GM18873 (cell line): ENCODE data around the gene APLP1.
"Not testable (repeated sequence)": the region's sequence is repeated elsewhere in the genome, so short reads cannot be mapped to it uniquely, and the experiment has no call there.

Experiments
- ATAC-seq: cut with Tn5 transposase; IDR thresholded peaks from one replicate; pipeline ENCODE4 v1.9.1; 2021; ENCODE audit warnings: mild to moderate bottlenecking, moderate library complexity, moderate number of reproducible peaks; ENCODE audit not compliant: unreplicated experiment, low FRiP score

APLP1 gene

GRCh38 chr19:35851213-35852028 lies 17.0 kb upstream of the APLP1 start:
- no peak for ATAC-seq

DNA sequence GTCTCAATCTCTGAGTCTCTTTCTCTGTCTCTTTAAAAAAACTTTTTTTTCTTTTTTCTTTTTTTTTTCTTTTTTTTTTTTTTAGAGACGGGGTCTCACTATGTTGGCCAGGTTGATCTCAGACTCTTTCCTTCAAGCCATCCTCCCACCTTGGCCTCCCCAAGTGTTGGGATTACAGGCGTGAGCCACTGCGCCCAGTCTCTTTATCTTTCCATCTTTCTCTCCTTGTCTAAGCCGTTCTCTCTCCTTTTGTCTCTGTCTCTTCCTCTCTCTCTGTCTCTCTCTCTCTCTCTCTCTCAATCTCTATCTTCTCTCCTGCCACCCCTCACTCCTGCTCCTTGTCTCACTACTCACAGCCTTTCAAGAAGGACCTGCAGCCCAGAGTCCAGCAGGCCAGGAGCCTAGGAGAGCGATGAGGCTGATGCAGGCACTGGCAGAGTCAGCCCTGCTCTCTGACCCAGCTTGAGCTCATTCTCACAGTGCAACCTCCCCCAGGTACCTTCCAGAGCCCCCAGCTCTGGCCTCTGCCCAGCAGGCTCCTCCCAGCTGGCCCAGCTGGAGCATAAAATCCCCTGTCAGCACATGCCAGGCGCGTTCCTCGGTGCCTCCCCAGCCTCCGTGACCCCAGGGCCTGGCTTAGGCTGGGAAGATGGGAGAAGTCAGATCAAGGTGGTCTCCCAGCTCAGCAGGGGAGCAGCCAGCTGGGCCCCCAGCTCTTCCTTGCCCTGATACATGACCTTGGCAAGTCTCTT lies 16.2 kb upstream of the APLP1 start, which contains the start of gene NPHS1:
Gene NPHS1 (minus strand): TSS at position 476 of the 752 bp plus-strand sequence. CDS start 667 bp downstream, outside the sequence.
- ATAC-seq = no peak

DNA sequence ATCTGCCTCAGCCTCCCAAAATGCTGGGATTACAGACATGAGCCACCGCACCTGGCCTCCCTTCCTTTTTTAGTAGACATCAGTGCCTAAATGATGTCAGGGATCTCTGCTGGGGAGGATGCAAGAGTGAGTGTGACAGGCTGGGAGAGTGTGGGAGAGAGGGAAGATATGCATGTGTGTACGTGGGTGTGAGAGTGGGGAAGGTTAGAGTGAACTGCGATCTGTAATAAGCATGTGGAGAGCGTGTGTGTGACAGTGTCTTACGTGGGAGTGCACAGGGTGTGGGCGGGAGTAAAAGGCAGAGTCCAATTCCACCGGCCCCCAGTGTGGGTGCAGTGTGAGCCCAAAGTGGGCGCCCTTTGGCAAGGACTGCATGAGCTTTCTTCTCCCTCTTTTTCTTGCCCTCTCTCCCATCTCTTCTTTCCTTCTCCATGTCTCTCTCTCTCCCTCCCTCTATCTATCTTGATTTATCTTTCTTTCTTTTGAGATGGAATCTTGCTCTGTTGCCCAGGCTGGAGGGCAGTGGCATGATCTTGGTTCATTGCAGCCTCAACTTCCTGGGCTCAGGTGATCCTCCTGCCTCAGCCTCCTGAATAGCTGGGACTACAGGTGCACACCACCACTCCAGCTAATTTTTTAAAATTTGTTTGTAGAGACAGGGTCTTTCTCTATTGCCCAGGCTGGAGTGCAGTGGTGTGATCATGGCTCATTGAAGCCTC lies 15.2 kb upstream of the APLP1 start:
- ATAC-seq = no peak

GRCh38 chr19:35856546-35857149 lies 11.7 kb upstream of the APLP1 start, which contains the start of gene KIRREL2:
Gene KIRREL2, plus strand, starts transcription at chr19:35856911. Its CDS starts 209 bp downstream, at chr19:35857120.
- no peak for ATAC-seq

GRCh38 chr19:35858311-35858710 lies 10.1 kb upstream of the APLP1 start:
- no peak for ATAC-seq

GRCh38 chr19:35859414-35859813 lies 9.0 kb upstream of the APLP1 start:
- ATAC-seq = no peak

- ATAC-seq = no peak
Measured at GRCh38 chr19:35860436-35860817, 7.9 kb upstream of the APLP1 start.

GRCh38 chr19:35860818-35861639 lies 7.3 kb upstream of the APLP1 start:
- no peak for ATAC-seq

DNA sequence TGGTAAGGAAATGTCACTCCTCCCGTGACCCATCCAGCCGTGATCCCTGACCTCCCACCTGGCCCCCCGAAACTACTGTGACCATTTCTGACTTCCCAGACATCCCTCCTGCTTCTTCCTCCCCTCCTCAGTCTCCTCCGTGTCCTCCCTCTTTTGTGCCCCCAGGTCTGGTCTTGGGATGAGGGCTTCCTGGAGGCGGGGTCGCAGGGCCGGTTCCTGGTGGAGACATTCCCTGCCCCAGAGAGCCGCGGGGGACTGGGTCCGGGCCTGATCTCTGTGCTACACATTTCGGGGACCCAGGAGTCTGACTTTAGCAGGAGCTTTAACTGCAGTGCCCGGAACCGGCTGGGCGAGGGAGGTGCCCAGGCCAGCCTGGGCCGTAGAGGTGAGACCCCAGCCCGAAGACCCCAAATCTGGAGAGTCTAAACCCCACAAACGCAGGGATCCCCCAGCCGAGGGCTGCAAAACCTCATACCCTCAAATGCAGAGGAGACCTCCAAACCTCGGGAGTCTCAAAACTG lies 6.7 kb upstream of the APLP1 start:
- ATAC-seq = no peak

GRCh38 chr19:35862528-35862927 lies 5.8 kb upstream of the APLP1 start:
- ATAC-seq = no peak

GRCh38 chr19:35863018-35863417 lies 5.4 kb upstream of the APLP1 start:
- no peak for ATAC-seq

DNA sequence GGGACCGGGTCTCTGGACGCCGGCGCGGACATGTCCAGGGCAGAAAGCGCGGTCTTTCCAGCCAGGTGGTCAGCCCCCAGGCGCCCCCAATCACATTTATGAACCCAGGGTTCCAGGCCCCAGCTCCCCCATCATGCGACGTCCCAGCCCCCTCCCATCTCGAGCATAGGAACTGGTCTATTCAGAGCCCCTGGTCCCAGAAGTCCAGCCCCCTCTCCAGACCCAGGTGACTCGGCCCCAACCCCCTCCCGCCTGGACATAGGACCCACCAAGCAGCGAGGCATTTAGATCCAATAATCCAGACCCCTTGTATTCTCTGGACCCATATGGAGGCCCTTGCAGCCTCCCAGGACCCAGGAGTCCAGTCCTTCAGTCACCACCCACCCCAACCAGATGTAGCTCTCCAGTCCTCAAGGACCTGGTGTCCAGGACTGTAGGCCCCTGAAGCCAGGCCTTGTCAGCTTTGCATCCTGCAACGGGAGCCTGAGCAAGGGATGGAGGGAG lies 501 bp downstream of the APLP1 start:
- ATAC-seq = no peak

GRCh38 chr19:35869327-35870123 lies 1.2 kb downstream of the APLP1 start:
- ATAC-seq = no peak

- ATAC-seq = not testable (repeated sequence)
Measured at GRCh38 chr19:35870124-35870736, 1.9 kb downstream of the APLP1 start.

- ATAC-seq = no peak
Measured at GRCh38 chr19:35870798-35871197, 2.4 kb downstream of the APLP1 start.

DNA sequence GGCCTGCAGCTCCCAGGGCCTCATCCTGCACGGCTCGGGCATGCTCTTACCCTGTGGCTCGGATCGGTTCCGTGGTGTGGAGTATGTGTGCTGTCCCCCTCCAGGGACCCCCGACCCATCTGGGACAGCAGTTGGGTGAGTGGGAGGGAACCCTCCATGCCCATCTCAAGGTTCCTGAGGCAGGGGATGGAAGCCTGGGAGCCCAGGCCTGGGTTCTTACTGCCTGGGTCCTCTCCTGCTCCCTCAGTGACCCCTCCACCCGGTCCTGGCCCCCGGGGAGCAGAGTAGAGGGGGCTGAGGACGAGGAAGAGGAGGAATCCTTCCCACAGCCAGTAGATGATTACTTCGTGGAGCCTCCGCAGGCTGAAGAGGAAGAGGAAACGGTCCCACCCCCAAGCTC lies 3.2 kb downstream of the APLP1 start:
- ATAC-seq = no peak

GRCh38 chr19:35872180-35872579 lies 3.8 kb downstream of the APLP1 start:
- ATAC-seq = no peak

- ATAC-seq = no peak
Measured at GRCh38 chr19:35874392-35874930, 6.1 kb downstream of the APLP1 start.
